K562 (cell line): ENCODE measurements around the gene C11orf54. TPM values are rescaled to one million over a fixed set of nuclear protein-coding genes. Genes with fewer than 3 reads are reported as not detected.
A peak's percentile ranks its signal among the peaks of the same experiment; 100 is the strongest.

Experiments used
- ATAC-seq: fragments of 200-7000 bp; cut with Tn5 transposase; 3 replicates; pipeline ENCODE4 v1.9.1; 2020; ENCODE audit warnings: moderate library complexity
- BruUV-seq: library from RNA; stranded (reverse); fragments of 400-500 nt; replicated peaks from 2 replicates; lab custom pipeline; 2021; lab: Mats Ljungman, UMichigan
- CTCF ChIA-PET: fragments of 300-600 bp; formaldehyde crosslinking; extraction: SDS; loops from one replicate; lab custom pipeline; 2021; ENCODE audit warnings: low intra/inter-chr PET ratio; lab: Yijun Ruan, JAX
- POLR2A ChIA-PET: fragments of 300-600, 350-650 bp; sonication (Branson Sonifier 250); formaldehyde crosslinking; extraction: SDS; loops from one replicate; lab custom pipeline; 2021; ENCODE audit warnings: antibody characterized with exemption, inconsistent platforms; lab: Yijun Ruan, JAX
- DNase-seq, 4 experiments: peaks; one replicate each; pipeline versions ENCODE4 v3.0.0 to v3.0.0-alpha.2; 2011 to 2018; ENCODE audit warnings: low spot score in 3 of 4, mixed read lengths in 3 of 4; ENCODE audit errors: extremely low read depth in 1 of 4
- FAIRE-seq: peaks from 2 replicates; lab custom pipeline; 2011; peaks lifted over from hg19 to GRCh38; lab: Jason Lieb, UNC
- H2AFZ ChIP-seq: 2 replicates; pipeline ENCODE4 v1.6.0; 2011; ENCODE audit warnings: low read depth, low read length, control low read depth, inconsistent platforms
- H3K27ac ChIP-seq: fragments of 200-600 bp; 3 replicates; pipeline ENCODE4 v1.8.0; 2011; ENCODE audit warnings: low read depth, mild to moderate bottlenecking, control low read depth, inconsistent platforms, low read length, moderate library complexity, mixed read lengths; ENCODE audit errors: extremely low read depth
- H3K27me3 ChIP-seq, 2 experiments: fragments of 300-600 bp in 1 of 2; 2 replicates in 1 of 2; 3 replicates in 1 of 2; pipeline versions ENCODE4 v1.6.0 to v1.8.0; 2011; ENCODE audit warnings: inconsistent platforms in 2 of 2, low read length in 2 of 2, mild to moderate bottlenecking in 1 of 2, mixed read lengths in 1 of 2, moderate library complexity in 1 of 2; ENCODE audit not compliant: control insufficient read depth in 2 of 2, insufficient read depth in 2 of 2
- H3K36me3 ChIP-seq: fragments of 300-600 bp; 3 replicates; pipeline ENCODE4 v1.8.0; 2011; ENCODE audit warnings: mild to moderate bottlenecking, low read length, inconsistent platforms; ENCODE audit not compliant: control insufficient read depth, insufficient read depth
- H3K4me1 ChIP-seq, 2 experiments: fragments of 200-600 bp in 1 of 2; replicated peaks in 1 of 2; 2 replicates in 1 of 2; 3 replicates in 1 of 2; pipeline versions ENCODE4 v1.5.1 to v1.8.0; 2011; ENCODE audit warnings: inconsistent platforms in 2 of 2, low read length in 2 of 2, mild to moderate bottlenecking in 1 of 2, mixed read lengths in 1 of 2, moderate library complexity in 1 of 2; ENCODE audit not compliant: control insufficient read depth in 2 of 2, insufficient read depth in 2 of 2
- H3K4me2 ChIP-seq: 2 replicates; pipeline ENCODE4 v1.6.1; 2011; ENCODE audit warnings: low read length, control low read depth, inconsistent platforms, mixed read lengths; ENCODE audit not compliant: insufficient read depth
- H3K4me3 ChIP-seq: fragments of 200-600 bp; sonication (generic), shearing (Covaris generic); 2 replicates; pipeline ENCODE4 v1.5.1; 2016; ENCODE audit warnings: control low read depth, inconsistent platforms
- H3K79me2 ChIP-seq: fragments of 200-600 bp; 3 replicates; pipeline ENCODE4 v1.8.0; 2011; ENCODE audit warnings: low read length, inconsistent platforms; ENCODE audit not compliant: control insufficient read depth, insufficient read depth
- H3K9ac ChIP-seq, 2 experiments: 2 replicates each; pipeline versions ENCODE4 v1.6.0 to v1.6.1; 2011; ENCODE audit warnings: low read depth in 2 of 2, low read length in 2 of 2, control low read depth in 1 of 2, inconsistent platforms in 1 of 2, mild to moderate bottlenecking in 1 of 2, mixed read lengths in 1 of 2; ENCODE audit not compliant: insufficient read depth in 1 of 2
- H3K9me1 ChIP-seq: one replicate; pipeline ENCODE4 v1.6.0; 2011; ENCODE audit warnings: inconsistent platforms, mild to moderate bottlenecking, low read length, moderate library complexity; ENCODE audit not compliant: control insufficient read depth, insufficient read depth
- H3K9me3 ChIP-seq: replicated peaks from 2 replicates; pipeline ENCODE4 v1.5.1; 2011; ENCODE audit warnings: low read depth, low read length, inconsistent platforms; ENCODE audit not compliant: control insufficient read depth, insufficient read depth
- H4K20me1 ChIP-seq: replicated peaks from 2 replicates; pipeline ENCODE4 v1.6.1; 2011; ENCODE audit warnings: low read length, inconsistent platforms, mixed read lengths; ENCODE audit not compliant: control insufficient read depth, insufficient read depth
- ARID1B ChIP-seq: fragments of 450-650 bp; IDR thresholded peaks from 2 replicates; pipeline ENCODE4 v1.6.1; 2016; ENCODE audit warnings: antibody characterized with exemption, mild to moderate bottlenecking, inconsistent platforms
- CCNT2 ChIP-seq: IDR thresholded peaks from 2 replicates; pipeline ENCODE4 v1.6.1; 2011; ENCODE audit warnings: borderline replicate concordance, low read depth, mild to moderate bottlenecking, moderate library complexity, mixed read lengths, low read length; ENCODE audit not compliant: insufficient read length; ENCODE audit errors: extremely low read depth
- CHD1 ChIP-seq: fragments of 200-600 bp; sonication (generic); IDR thresholded peaks from one replicate; pipeline ENCODE4 v1.6.1; 2012; ENCODE audit warnings: mild to moderate bottlenecking, moderate library complexity, low read length, inconsistent platforms
- CHD2 ChIP-seq: IDR thresholded peaks from 2 replicates; pipeline ENCODE4 v1.6.1; 2011; ENCODE audit warnings: low read depth, low read length
- EWSR1 ChIP-seq: fragments of 450-650 bp; IDR thresholded peaks from 2 replicates; pipeline ENCODE4 v1.6.1; 2018; ENCODE audit warnings: borderline replicate concordance, mild to moderate bottlenecking, low read depth, moderate library complexity; ENCODE audit not compliant: partially characterized antibody
- FOSL1 ChIP-seq: fragments of 200-800 bp; sonication (Bioruptor generic); conservative IDR thresholded peaks from 2 replicates; pipeline ENCODE4 v1.6.1; 2016; ENCODE audit warnings: missing genetic modification characterization, missing compliant biosample characterization
- HMGN3 ChIP-seq: IDR thresholded peaks from 2 replicates; pipeline ENCODE4 v1.6.1; 2011; ENCODE audit warnings: borderline replicate concordance, low read depth, mild to moderate bottlenecking, mixed read lengths, low read length; ENCODE audit not compliant: insufficient read length; ENCODE audit errors: extremely low read depth
- HNRNPH1 ChIP-seq: fragments of 200-400 bp; formaldehyde crosslinking; optimal IDR thresholded peaks from 2 replicates; pipeline ENCODE3; 2017; ENCODE audit warnings: low read depth, mild to moderate bottlenecking, low read length, moderate library complexity
- KDM1A ChIP-seq, 2 experiments: fragments of 450-650 bp; IDR thresholded peaks; 2 replicates each; pipeline ENCODE4 v1.6.1; 2016; ENCODE audit warnings: mild to moderate bottlenecking in 2 of 2
- POLR2AphosphoS2 ChIP-seq: IDR thresholded peaks from 2 replicates; pipeline ENCODE4 v1.6.1; 2012; ENCODE audit warnings: low read length, improper control_type of control experiment
- RBBP5 ChIP-seq: fragments of 200-600 bp; sonication (generic); IDR thresholded peaks from 2 replicates; pipeline ENCODE4 v1.6.1; 2012; ENCODE audit warnings: borderline replicate concordance, mild to moderate bottlenecking, low read length, control low read depth, inconsistent platforms; ENCODE audit not compliant: insufficient read depth, poor library complexity, severe bottlenecking
- SIN3A ChIP-seq, 2 experiments: fragments of 150-350 bp in 1 of 2; IDR thresholded peaks; 2 replicates each; pipeline ENCODE4 v1.6.1; 2011 to 2016; ENCODE audit warnings: borderline replicate concordance in 2 of 2, low read depth in 2 of 2, low read length in 2 of 2, mild to moderate bottlenecking in 2 of 2, moderate library complexity in 2 of 2; ENCODE audit not compliant: control insufficient read depth in 1 of 2
- TAF1 ChIP-seq: IDR thresholded peaks from 2 replicates; pipeline ENCODE4 v1.6.1; 2011; ENCODE audit warnings: mild to moderate bottlenecking, low read length, moderate library complexity; ENCODE audit not compliant: insufficient read depth, control insufficient read depth, severe bottlenecking; ENCODE audit errors: extremely low read depth
- ZNF121 ChIP-seq: sonication (generic); formaldehyde crosslinking; conservative IDR thresholded peaks from 2 replicates; pipeline ENCODE4 v1.8.0; 2022; ENCODE audit warnings: missing genetic modification reagents
- ZNF316 ChIP-seq: fragments of 450-650 bp; IDR thresholded peaks from 2 replicates; pipeline ENCODE4 v1.6.1; 2016
- ZNF639 ChIP-seq, 2 experiments: fragments of 200-800 bp in 1 of 2; sonication (Bioruptor generic) in 1 of 2; sonication (generic) in 1 of 2; formaldehyde crosslinking in 1 of 2; IDR thresholded peaks in 1 of 2; conservative IDR thresholded peaks in 1 of 2; 2 replicates each; pipeline versions ENCODE4 v1.5.0 to v1.6.1; 2016 to 2020; ENCODE audit warnings: missing compliant biosample characterization in 1 of 2, missing genetic modification characterization in 1 of 2, missing genetic modification reagents in 1 of 2
- WGBS: fragments of 100-300 bp; shearing (Covaris generic); methylation state at CpG from one replicate; pipeline ENCODE4 v1.1.6; 2016; ENCODE audit warnings: low coverage, mixed read lengths; ENCODE audit not compliant: insufficient coverage; ENCODE audit errors: missing lambda C conversion rate; 5-methylcytosine and 5-hydroxymethylcytosine counted together
- in situ Hi-C: fragments of 300-500 bp; cut with MboI; formaldehyde crosslinking; loops from 4 replicates; pipeline ENCODE4 v1.15.0; 2018; ENCODE audit warnings: inconsistent platforms, mixed read lengths
- intact Hi-C: fragments of 100-400 bp; cut with micrococcal nuclease; formaldehyde crosslinking; loops from 2 replicates; pipeline ENCODE4 v1.14.2; 2022
- polyA plus RNA-seq, 8 experiments: library from polyadenylated mRNA; depleted of rRNA in 4 of 8; stranded (reverse) in 5 of 8; unstranded in 3 of 8; fragments of >200 nt; fragmentation: Nextera tagmentation in 2 of 8; fragmentation: Illumina TruSeq in 1 of 8; extraction: Ambion mirVana in 2 of 8; extraction: Trizol in 1 of 8; gene quantifications; 2 replicates each; pipeline versions ENCODE4 v1.2.1 to v1.2.3, GENCODE V29; 2011 to 2014; ENCODE audit warnings: inconsistent platforms in 1 of 8, missing spikeins in 1 of 8
- total RNA-seq, 7 experiments: library from RNA; depleted of rRNA in 6 of 7; stranded (reverse); fragments of >200 nt in 6 of 7; fragmentation: Illumina TruSeq in 2 of 7; extraction: Trizol in 2 of 7; gene quantifications; 2 replicates each; pipeline versions ENCODE4 v1.2.1 to v1.2.3, GENCODE V29; 2011 to 2021; ENCODE audit warnings: low replicate concordance in 1 of 7

Gene C11orf54
- total and polyA plus RNA-seq, 9 of the 15 experiments (the other 6 are each of a cell fraction or from before 2014, with no cell fraction given): 13.4 to 33.0 (median 23.1) TPM

- Histone ChIP-seq H3K79me2 (peaks cover 79% of the 10 kb centered on the region), H3K4me2 (peak overlapping the region; percentile 95), H3K4me1 (peaks cover 4 to 10% of the 10 kb centered on the region in 2 experiments; a peak in 4 of 5 replicates), H3K4me3 (peak overlapping the region; percentile 79), H3K9me3 (no peaks in the 10 kb centered on the region), H3K9me1 (no peaks in the 10 kb centered on the region), H3K36me3 (peaks cover 61% of the 10 kb centered on the region), H3K27ac (peak overlapping the region; percentile 98), H3K27me3 (no peaks in the 10 kb centered on the region), H2AFZ (no peak overlapping the region), H3K9ac (peak overlapping the region; percentile 99 to 100), H4K20me1 (no peaks in the 10 kb centered on the region; the same call in none of the 2 replicates)
- WGBS: 0% methylated on average over 13 of the region's 18 CpGs
- ChIA-PET CTCF (interaction anchor here (0.7 kb wide), 1 partner anchor 13 kb away, joined by 4 read pairs; no protein-coding TSS in a partner anchor), POLR2A (interaction anchor here (0.6 to 5.1 kb wide), 25 partner anchors 11 to 321 kb away, joined by 3 to 98 read pairs (median 6); partner anchors contain the start of genes MED17 and VSTM5)
- TF ChIP-seq CCNT2 (peak; percentile 21), EWSR1 (peak; percentile 53), KDM1A (IDR thresholded peaks at IDR 0.05) (peak; percentile 52 to 63; a peak in 3 of 4 replicates), TAF1 (peak; percentile 18), FOSL1 (tag) (0 out of 2 replicates have a peak, but pooled peaks have one; percentile 15), POLR2AphosphoS2 (0 out of 2 replicates have a peak, but pooled peaks have one; percentile 40), ZNF121 (CRISPR knock-in tag) (peak; percentile 59; the same call in 1 of the 2 replicates), ZNF316 (no peak), CHD1 (peak; percentile 37), ARID1B (no peak), HMGN3 (no peak), ZNF639 (CRISPR knock-in tag; conservative IDR thresholded peaks at IDR 0.05 in 1 of 2, IDR thresholded peaks at IDR 0.05 in 1 of 2) (0 out of 4 replicates have a peak, but pooled peaks of 1 of the 2 experiments have one; percentile 23), RBBP5 (peak; percentile 25), HNRNPH1 (no peak), SIN3A (IDR thresholded peaks at IDR 0.05; ENCODE audit: borderline replicate concordance in 2 of 2, control insufficient read depth in 1 of 2, low read depth in 2 of 2, low read length in 2 of 2) (0 out of 4 replicates have a peak, but pooled peaks of 1 of the 2 experiments have one; percentile 10), CHD2 (0 out of 2 replicates have a peak, but pooled peaks have one; percentile 5)
- intact Hi-C loops: no loop called here
- no TSS peak for BruUV-seq
- in situ Hi-C loops: no loop called here
- ATAC-seq: peak; percentile 11
- FAIRE-seq: no peak
- peak in 3 of 4 experiments; percentile 16 to 54 (median 23) for DNase-seq
Measured at GRCh38 chr11:93740031-93740729, 1.3 kb upstream of the C11orf54 start.
